CD4-positive, alpha-beta T cell (primary cell): ENCODE measurements around the gene PYCARD. TPM values are rescaled to one million over a fixed set of nuclear protein-coding genes. Genes with fewer than 3 reads are reported as not detected.
"Not testable (repeated sequence)": the region's sequence is repeated elsewhere in the genome, so short reads cannot be mapped to it uniquely, and the experiment has no call there.

ENCODE experiments used
- ATAC-seq: fragments of 200-7000 bp; cut with Tn5 transposase; one replicate; pipeline ENCODE4 v1.10.0; 2022; ENCODE audit warnings: mild to moderate bottlenecking; ENCODE audit not compliant: poor library complexity
- CTCF ChIA-PET: fragments of 350-600 bp; sonication (Branson Sonifier 250); formaldehyde crosslinking; loops from one replicate; lab custom pipeline; 2021; ENCODE audit warnings: antibody characterized with exemption, inconsistent platforms; lab: Charles Lee
- POLR2A ChIA-PET: fragments of 350-600 bp; sonication (Branson Sonifier 250); formaldehyde crosslinking; loops from one replicate; lab custom pipeline; 2021; ENCODE audit warnings: antibody characterized with exemption, inconsistent platforms; lab: Charles Lee
- DNase-seq, 14 experiments: peaks; one replicate each; pipeline ENCODE4 v3.0.0-alpha.2; 2013 to 2020; ENCODE audit warnings: mixed read lengths in 2 of 14
- H3K27ac ChIP-seq, 2 donors: one replicate each; pipeline versions ENCODE4 v1.5.1 to v1.7.0; 2013; ENCODE audit warnings: low read length in 2 of 2, low read depth in 1 of 2, mild to moderate bottlenecking in 1 of 2
- H3K27me3 ChIP-seq, 2 experiments: 1 replicate in 1 of 2; 2 replicates in 1 of 2; pipeline versions ENCODE4 v1.6.1 to v1.7.0; 2013; ENCODE audit warnings: low read length in 2 of 2, control low read depth in 1 of 2, mild to moderate bottlenecking in 1 of 2, moderate library complexity in 1 of 2; ENCODE audit not compliant: insufficient read depth in 2 of 2, control insufficient read depth in 1 of 2
- H3K36me3 ChIP-seq: one replicate; pipeline ENCODE4 v1.6.1; 2013; ENCODE audit warnings: low read length, control low read depth; ENCODE audit not compliant: insufficient read depth
- H3K4me1 ChIP-seq: one replicate; pipeline ENCODE4 v1.6.1; 2013; ENCODE audit warnings: low read length, control low read depth; ENCODE audit not compliant: insufficient read depth
- H3K4me3 ChIP-seq: one replicate; pipeline ENCODE4 v1.5.1; 2013; ENCODE audit warnings: mild to moderate bottlenecking, low read length, moderate library complexity
- H3K9me3 ChIP-seq, 2 experiments: 1 replicate in 1 of 2; 2 replicates in 1 of 2; pipeline versions ENCODE4 v1.6.1 to v1.7.0; 2013; ENCODE audit warnings: low read length in 2 of 2, mild to moderate bottlenecking in 2 of 2, control low read depth in 1 of 2, moderate library complexity in 1 of 2; ENCODE audit not compliant: control insufficient read depth in 1 of 2, insufficient read depth in 1 of 2
- H3K27ac Mint-ChIP-seq: one replicate; pipeline ENCODE4 v1.8.0; 2020; ENCODE audit warnings: mixed read lengths
- H3K27me3 Mint-ChIP-seq: one replicate; pipeline ENCODE4 v1.8.0; 2021; ENCODE audit warnings: mixed read lengths
- H3K36me3 Mint-ChIP-seq: one replicate; pipeline ENCODE4 v1.8.0; 2021; ENCODE audit warnings: low read depth, mixed read lengths
- H3K4me1 Mint-ChIP-seq: one replicate; pipeline ENCODE4 v1.8.0; 2021; ENCODE audit warnings: low read depth, mixed read lengths
- H3K4me3 Mint-ChIP-seq: one replicate; pipeline ENCODE4 v1.8.0; 2020; ENCODE audit warnings: mild to moderate bottlenecking, mixed read lengths
- H3K9me3 Mint-ChIP-seq: one replicate; pipeline ENCODE4 v1.8.0; 2020; ENCODE audit warnings: mixed read lengths
- intact Hi-C, 2 experiments: fragments of 100-400 bp; cut with DNase I in 1 of 2; cut with micrococcal nuclease in 1 of 2; formaldehyde crosslinking; loops; one replicate each; pipeline versions ENCODE4 v1.15.1 to v1.9.0; 2023 to 2025; cut with DNase I, micrococcal nuclease
- total RNA-seq, 174 experiments: library from RNA in 2 of 174; stranded (reverse) in 2 of 174; gene quantifications; one replicate each; pipeline ENCODE4 v1.2.3 and lab custom pipeline; 2021 to 2026
- TF ChIP-seq, protein P1 (sequence below): fragments of 200-600 bp; IDR thresholded peaks from one replicate; pipeline ENCODE4 v1.8.0; 2022; ENCODE audit warnings: antibody characterized with exemption, mild to moderate bottlenecking

PYCARD gene
- total RNA-seq, 2 experiments from 2014 or later, result 8.1 to 8.5 TPM

DNA sequence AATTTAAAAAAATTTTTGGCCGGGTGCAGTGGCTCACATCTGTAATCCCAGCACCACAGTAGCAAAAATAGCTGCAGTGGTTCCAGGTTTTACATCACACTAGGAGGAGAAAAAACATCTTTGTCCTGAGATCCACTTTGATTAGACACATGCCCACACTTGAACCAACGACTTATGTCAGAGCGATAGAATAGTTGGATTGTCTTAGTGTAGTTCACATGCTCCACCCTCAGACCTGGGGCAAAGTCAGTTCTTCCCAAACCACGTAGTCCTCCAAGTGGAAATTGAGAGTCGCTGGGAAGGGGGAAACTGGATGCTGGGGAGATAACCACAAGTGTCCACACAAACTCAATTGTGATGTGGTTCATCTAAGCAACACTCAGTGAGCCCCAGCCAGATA is 45.8 kb upstream of the PYCARD start:
- Histone ChIP-seq H3K27ac (no peak overlapping the region), H3K36me3 (no peaks in the 10 kb centered on the region), H3K4me3 (no peak overlapping the region), H3K9me3 (no peaks in the 10 kb centered on the region), H3K27me3 (no peaks in the 10 kb centered on the region), H3K4me1 (peaks cover 6% of the 10 kb centered on the region)
- intact Hi-C loops, result loop anchor here in 1 of 2 experiments (10.0 kb wide), 1 partner anchor 156 kb away; no protein-coding TSS in a partner anchor
- no peaks in the 10 kb centered on the region for H3K4me1 Mint-ChIP-seq
- no peaks in the 10 kb centered on the region for H3K27me3 Mint-ChIP-seq
- no peak for DNase-seq
- no peak for ATAC-seq
- no peaks in the 10 kb centered on the region for H3K9me3 Mint-ChIP-seq
- H3K27ac Mint-ChIP-seq, result no peak overlapping the region
- no peaks in the 10 kb centered on the region for H3K36me3 Mint-ChIP-seq
- H3K4me3 Mint-ChIP-seq, result no peak overlapping the region
- CTCF ChIA-PET, result interaction anchor here (1.0 kb wide), 1 partner anchor 134 kb away, joined by 3 read pairs; no protein-coding TSS in a partner anchor
- TF ChIP-seq, protein P1, sequence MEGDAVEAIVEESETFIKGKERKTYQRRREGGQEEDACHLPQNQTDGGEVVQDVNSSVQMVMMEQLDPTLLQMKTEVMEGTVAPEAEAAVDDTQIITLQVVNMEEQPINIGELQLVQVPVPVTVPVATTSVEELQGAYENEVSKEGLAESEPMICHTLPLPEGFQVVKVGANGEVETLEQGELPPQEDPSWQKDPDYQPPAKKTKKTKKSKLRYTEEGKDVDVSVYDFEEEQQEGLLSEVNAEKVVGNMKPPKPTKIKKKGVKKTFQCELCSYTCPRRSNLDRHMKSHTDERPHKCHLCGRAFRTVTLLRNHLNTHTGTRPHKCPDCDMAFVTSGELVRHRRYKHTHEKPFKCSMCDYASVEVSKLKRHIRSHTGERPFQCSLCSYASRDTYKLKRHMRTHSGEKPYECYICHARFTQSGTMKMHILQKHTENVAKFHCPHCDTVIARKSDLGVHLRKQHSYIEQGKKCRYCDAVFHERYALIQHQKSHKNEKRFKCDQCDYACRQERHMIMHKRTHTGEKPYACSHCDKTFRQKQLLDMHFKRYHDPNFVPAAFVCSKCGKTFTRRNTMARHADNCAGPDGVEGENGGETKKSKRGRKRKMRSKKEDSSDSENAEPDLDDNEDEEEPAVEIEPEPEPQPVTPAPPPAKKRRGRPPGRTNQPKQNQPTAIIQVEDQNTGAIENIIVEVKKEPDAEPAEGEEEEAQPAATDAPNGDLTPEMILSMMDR, result no peak
- POLR2A ChIA-PET, result no interaction called here

DNA sequence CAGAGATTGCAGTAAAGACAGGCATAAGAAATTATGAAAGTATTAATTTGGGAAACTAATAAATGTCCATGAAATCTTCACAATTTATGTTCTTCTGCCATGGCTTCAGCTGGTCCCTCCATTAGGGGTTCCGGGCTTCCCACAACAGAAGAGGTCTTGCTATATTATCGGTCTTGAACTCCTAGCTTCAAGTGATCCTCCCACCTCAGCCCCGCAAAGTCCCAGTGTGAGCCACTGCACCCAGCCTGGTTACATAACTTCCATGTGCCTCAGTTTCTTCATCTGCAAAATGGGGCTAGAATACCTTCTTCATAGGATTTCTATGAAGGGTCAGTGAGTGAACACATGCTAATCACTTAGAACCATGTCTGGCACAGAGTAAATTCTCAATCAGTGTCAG is 43.7 kb upstream of the PYCARD start:
- H3K4me1 Mint-ChIP-seq, result no peaks in the 10 kb centered on the region
- H3K36me3 ChIP-seq, result no peaks in the 10 kb centered on the region
- DNase-seq (no peak), ATAC-seq (no peak)
- peaks cover 5% of the 10 kb centered on the region for H3K4me1 ChIP-seq
- H3K9me3 ChIP-seq, result no peaks in the 10 kb centered on the region
- intact Hi-C loops, result loop anchor here in 1 of 2 experiments (10.0 kb wide), 1 partner anchor 159 kb away; no protein-coding TSS in a partner anchor
- ChIA-PET POLR2A (no interaction called here), CTCF (no interaction called here)
- H3K27me3 Mint-ChIP-seq, result no peaks in the 10 kb centered on the region
- H3K4me3 ChIP-seq, result no peak overlapping the region
- H3K27ac Mint-ChIP-seq, result no peak overlapping the region
- H3K27ac ChIP-seq, result no peak overlapping the region
- no peaks in the 10 kb centered on the region for H3K27me3 ChIP-seq
- no peaks in the 10 kb centered on the region for H3K9me3 Mint-ChIP-seq
- H3K36me3 Mint-ChIP-seq, result no peaks in the 10 kb centered on the region
- no peak overlapping the region for H3K4me3 Mint-ChIP-seq
- TF ChIP-seq, protein P1, result no peak

DNA sequence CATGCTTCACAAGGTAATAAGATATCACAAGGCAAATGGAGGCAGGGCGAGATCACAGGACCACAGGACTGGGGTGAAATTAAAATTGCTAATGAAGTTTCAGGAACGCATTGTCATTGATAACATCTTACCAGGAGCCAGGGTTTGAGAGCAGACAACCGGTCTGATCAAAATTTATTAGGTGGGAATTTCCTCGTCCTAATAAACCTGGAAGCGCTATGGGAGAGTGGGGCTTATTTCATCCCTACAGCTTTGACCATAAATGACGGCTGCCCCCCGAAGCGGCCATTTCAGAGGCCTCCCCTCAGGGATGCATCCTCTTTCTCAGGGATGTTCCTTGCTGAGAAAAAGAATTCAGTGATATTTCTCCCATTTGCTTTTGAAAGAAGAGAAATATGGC is 43.0 kb upstream of the PYCARD start:
- H3K4me1 Mint-ChIP-seq, H3K27me3 Mint-ChIP-seq, H3K9me3 Mint-ChIP-seq, H3K27ac Mint-ChIP-seq, DNase-seq, H3K4me3 ChIP-seq, H3K4me3 Mint-ChIP-seq, H3K9me3 ChIP-seq, POLR2A ChIA-PET, H3K27me3 ChIP-seq, H3K27ac ChIP-seq, ATAC-seq, H3K36me3 Mint-ChIP-seq, H3K36me3 ChIP-seq, H3K4me1 ChIP-seq: not testable (repeated sequence)
- intact Hi-C loops, result loop anchor here in 1 of 2 experiments (10.0 kb wide), 1 partner anchor 159 kb away; no protein-coding TSS in a partner anchor
- CTCF ChIA-PET, result interaction anchor here (0.7 kb wide), 1 partner anchor 405 kb away, joined by 3 read pairs; no protein-coding TSS in a partner anchor
